Left renal cortex interstitium (tissue), 4 donors: ENCODE measurements around the gene RSPO1. TPM values are rescaled to one million over a fixed set of nuclear protein-coding genes. Genes with fewer than 3 reads are reported as not detected.
A peak's percentile ranks its signal among the peaks of the same experiment; 100 is the strongest.
"Not testable (repeated sequence)": the region's sequence is repeated elsewhere in the genome, so short reads cannot be mapped to it uniquely, and the experiment has no call there.

ENCODE experiments used
- DNase-seq, 4 donors: peaks; one replicate each; pipeline ENCODE4 v3.0.0-alpha.2; 2013; ENCODE audit warnings: low read depth in 4 of 4, low spot score in 2 of 4, missing footprints in 1 of 4
- polyA plus RNA-seq, 4 donors: library from polyadenylated mRNA; unstranded; fragments of 120-200 nt; gene quantifications; one replicate each; pipeline ENCODE4 v1.2.1, GENCODE V29; 2013; ENCODE audit not compliant: insufficient read length in 4 of 4

RSPO1 gene
- polyA plus RNA-seq = 1 to 10 TPM; 4.6 to 7.9 (median 7.2) TPM

GRCh38 chr1:37634244-37634991 lies at the start of gene RSPO1:
Gene RSPO1, minus strand, starts transcription at chr1:37634892. Its CDS starts 5,231 bp downstream, at chr1:37629661.
- peak in 1 of 4 donors; percentile 26 for DNase-seq

- not testable (repeated sequence) for DNase-seq
Observed at GRCh38 chr1:37684182-37684581, 49.5 kb upstream of the RSPO1 start.

GRCh38 chr1:37682334-37682987 lies 47.8 kb upstream of the RSPO1 start:
- DNase-seq = peak in 1 of 4 donors; percentile 54

GRCh38 chr1:37680933-37681332 lies 46.2 kb upstream of the RSPO1 start:
- DNase-seq = no peak

GRCh38 chr1:37677808-37678207 lies 43.1 kb upstream of the RSPO1 start:
- DNase-seq = no peak

GRCh38 chr1:37677143-37677439 lies 42.4 kb upstream of the RSPO1 start:
- DNase-seq = no peak

GRCh38 chr1:37676281-37677142 lies 41.8 kb upstream of the RSPO1 start:
- peak in 3 of 4 donors; percentile 52 to 74 (median 66) for DNase-seq

GRCh38 chr1:37673920-37674319 lies 39.2 kb upstream of the RSPO1 start:
- no peak for DNase-seq

GRCh38 chr1:37672136-37672870 lies 37.6 kb upstream of the RSPO1 start:
- no peak for DNase-seq

GRCh38 chr1:37671261-37671660 lies 36.6 kb upstream of the RSPO1 start:
- DNase-seq = no peak

GRCh38 chr1:37670133-37670532 lies 35.4 kb upstream of the RSPO1 start:
- DNase-seq = no peak

GRCh38 chr1:37667023-37667671 lies 32.5 kb upstream of the RSPO1 start:
- no peak for DNase-seq

GRCh38 chr1:37666241-37666867 lies 31.7 kb upstream of the RSPO1 start:
- no peak for DNase-seq

- DNase-seq = no peak
Observed at GRCh38 chr1:37663426-37664000, 28.8 kb upstream of the RSPO1 start.

GRCh38 chr1:37662031-37662755 lies 27.5 kb upstream of the RSPO1 start:
- DNase-seq = no peak

- no peak for DNase-seq
Observed at GRCh38 chr1:37661401-37661800, 26.7 kb upstream of the RSPO1 start.

- no peak for DNase-seq
Observed at GRCh38 chr1:37660664-37661063, 26.0 kb upstream of the RSPO1 start.

- no peak for DNase-seq
Observed at GRCh38 chr1:37658486-37658885, 23.8 kb upstream of the RSPO1 start.
